HEK293 (cell line): ENCODE measurements around the gene RHOF.
A peak's percentile ranks its signal among the peaks of the same experiment; 100 is the strongest.

ENCODE experiments used
- GFI1B ChIP-seq: fragments of 450-650 bp; formaldehyde crosslinking; IDR thresholded peaks from 2 replicates; pipeline ENCODE4 v1.5.1; 2016; ENCODE audit warnings: missing biosample characterization, missing genetic modification characterization
- GLI4 ChIP-seq: fragments of 450-650 bp; formaldehyde crosslinking; IDR thresholded peaks from 2 replicates; pipeline ENCODE4 v1.5.1; 2016; ENCODE audit warnings: missing biosample characterization, missing genetic modification characterization
- GLIS1 ChIP-seq: fragments of 450-650 bp; formaldehyde crosslinking; IDR thresholded peaks from 2 replicates; pipeline ENCODE4 v1.5.1; 2016; ENCODE audit warnings: missing biosample characterization, missing genetic modification characterization
- KLF1 ChIP-seq: fragments of 450-650 bp; formaldehyde crosslinking; IDR thresholded peaks from 2 replicates; pipeline ENCODE4 v1.5.1; 2016; ENCODE audit warnings: missing biosample characterization, missing genetic modification characterization
- KLF8 ChIP-seq: fragments of 450-650 bp; formaldehyde crosslinking; IDR thresholded peaks from 2 replicates; pipeline ENCODE4 v1.5.1; 2016; ENCODE audit warnings: missing biosample characterization, missing genetic modification characterization
- PRDM1 ChIP-seq: fragments of 450-650 bp; formaldehyde crosslinking; IDR thresholded peaks from 2 replicates; pipeline ENCODE4; 2016; ENCODE audit warnings: missing biosample characterization, missing genetic modification characterization
- SCRT1 ChIP-seq: fragments of 450-650 bp; formaldehyde crosslinking; IDR thresholded peaks from 2 replicates; pipeline ENCODE4 v1.5.1; 2016; ENCODE audit warnings: missing biosample characterization, missing genetic modification characterization, borderline replicate concordance
- SCRT2 ChIP-seq: fragments of 450-650 bp; formaldehyde crosslinking; IDR thresholded peaks from 2 replicates; pipeline ENCODE4 v1.5.1; 2016; ENCODE audit warnings: missing biosample characterization, missing genetic modification characterization
- SP7 ChIP-seq: fragments of 450-650 bp; formaldehyde crosslinking; IDR thresholded peaks from 2 replicates; pipeline ENCODE4 v1.5.1; 2016; ENCODE audit warnings: missing biosample characterization, missing genetic modification characterization
- YY1 ChIP-seq: fragments of 450-650 bp; formaldehyde crosslinking; IDR thresholded peaks from 2 replicates; pipeline ENCODE4 v1.5.1; 2018; ENCODE audit warnings: missing biosample characterization, missing genetic modification characterization
- ZBTB11 ChIP-seq: fragments of 450-650 bp; formaldehyde crosslinking; conservative IDR thresholded peaks from 2 replicates; pipeline ENCODE4 v1.5.1; 2016; ENCODE audit warnings: low read depth, missing biosample characterization, missing genetic modification characterization
- ZBTB17 ChIP-seq: fragments of 450-650 bp; formaldehyde crosslinking; IDR thresholded peaks from 2 replicates; pipeline ENCODE4 v1.5.1; 2016; ENCODE audit warnings: missing biosample characterization, missing genetic modification characterization
- ZBTB21 ChIP-seq: fragments of 450-650 bp; formaldehyde crosslinking; IDR thresholded peaks from 2 replicates; pipeline ENCODE4 v1.5.1; 2017; ENCODE audit warnings: missing biosample characterization, missing genetic modification characterization
- ZNF132 ChIP-seq: fragments of 450-650 bp; formaldehyde crosslinking; IDR thresholded peaks from 2 replicates; pipeline ENCODE4 v1.5.1; 2017; ENCODE audit warnings: missing biosample characterization, missing genetic modification characterization, borderline replicate concordance
- ZNF174 ChIP-seq: fragments of 450-650 bp; formaldehyde crosslinking; IDR thresholded peaks from 2 replicates; pipeline ENCODE4 v1.5.0; 2017; ENCODE audit warnings: missing biosample characterization, mild to moderate bottlenecking, missing genetic modification characterization
- ZNF175 ChIP-seq: fragments of 450-650 bp; formaldehyde crosslinking; IDR thresholded peaks from 2 replicates; pipeline ENCODE4 v1.5.1; 2016; ENCODE audit warnings: missing biosample characterization, missing genetic modification characterization
- ZNF24 ChIP-seq: fragments of 450-650 bp; formaldehyde crosslinking; IDR thresholded peaks from 2 replicates; pipeline ENCODE4 v1.5.1; 2016; ENCODE audit warnings: missing biosample characterization, missing genetic modification characterization
- ZNF280D ChIP-seq: fragments of 450-650 bp; formaldehyde crosslinking; IDR thresholded peaks from 2 replicates; pipeline ENCODE4 v1.5.1; 2016; ENCODE audit warnings: missing biosample characterization, missing genetic modification characterization
- ZNF311 ChIP-seq: fragments of 450-650 bp; formaldehyde crosslinking; IDR thresholded peaks from 2 replicates; pipeline ENCODE4 v1.5.1; 2017; ENCODE audit warnings: missing biosample characterization, missing genetic modification characterization, borderline replicate concordance
- ZNF350 ChIP-seq: fragments of 450-650 bp; formaldehyde crosslinking; IDR thresholded peaks from 2 replicates; pipeline ENCODE4 v1.5.0; 2017; ENCODE audit warnings: missing biosample characterization, mild to moderate bottlenecking, missing genetic modification characterization
- ZNF529 ChIP-seq: fragments of 450-650 bp; formaldehyde crosslinking; IDR thresholded peaks from 2 replicates; pipeline ENCODE4 v1.5.1; 2017; ENCODE audit warnings: missing genetic modification characterization, missing biosample characterization; ENCODE audit not compliant: insufficient replicate concordance
- ZNF621 ChIP-seq: fragments of 450-650 bp; formaldehyde crosslinking; IDR thresholded peaks from 2 replicates; pipeline ENCODE4 v1.5.1; 2017; ENCODE audit warnings: missing biosample characterization, missing genetic modification characterization
- ZNF658 ChIP-seq: fragments of 450-650 bp; formaldehyde crosslinking; IDR thresholded peaks from 2 replicates; pipeline ENCODE4; 2016; ENCODE audit warnings: missing biosample characterization, missing genetic modification characterization
- ZNF670 ChIP-seq: fragments of 450-650 bp; formaldehyde crosslinking; IDR thresholded peaks from 2 replicates; pipeline ENCODE4 v1.5.1; 2016; ENCODE audit warnings: missing biosample characterization, missing genetic modification characterization, low read depth
- ZNF768 ChIP-seq: fragments of 450-650 bp; formaldehyde crosslinking; IDR thresholded peaks from 2 replicates; pipeline ENCODE4 v1.5.1; 2018; ENCODE audit warnings: missing biosample characterization, mild to moderate bottlenecking, missing genetic modification characterization
- ZNF776 ChIP-seq: fragments of 450-650 bp; formaldehyde crosslinking; IDR thresholded peaks from 2 replicates; pipeline ENCODE4 v1.5.0; 2017; ENCODE audit warnings: missing biosample characterization, missing genetic modification characterization, borderline replicate concordance
- ZNF777 ChIP-seq: fragments of 450-650 bp; formaldehyde crosslinking; IDR thresholded peaks from 2 replicates; pipeline ENCODE4 v1.5.1; 2017; ENCODE audit warnings: missing biosample characterization, missing genetic modification characterization, borderline replicate concordance
- ZNF792 ChIP-seq: fragments of 450-650 bp; formaldehyde crosslinking; IDR thresholded peaks from 2 replicates; pipeline ENCODE4 v1.5.1; 2016; ENCODE audit warnings: missing biosample characterization, missing genetic modification characterization
- ZSCAN30 ChIP-seq: fragments of 450-650 bp; IDR thresholded peaks from 2 replicates; pipeline ENCODE4 v1.5.1; 2018; ENCODE audit warnings: missing biosample characterization, mild to moderate bottlenecking, missing genetic modification characterization, moderate library complexity
- ZXDB ChIP-seq: fragments of 450-650 bp; formaldehyde crosslinking; IDR thresholded peaks from 2 replicates; pipeline ENCODE4 v1.5.1; 2016; ENCODE audit warnings: missing biosample characterization, missing genetic modification characterization
- TF ChIP-seq, protein P1 (sequence below): fragments of 450-650 bp; IDR thresholded peaks from 2 replicates; pipeline ENCODE4 v1.5.1; 2018; ENCODE audit warnings: missing biosample characterization, missing genetic modification characterization

The RHOF gene

GRCh38 chr12:121802843-121803698 is 9.6 kb upstream of the RHOF start (continued):
- no peak for TF ChIP-seq ZNF350 (tag by site-specific recombination)
- no peak; the same call in 1 of the 2 replicates for TF ChIP-seq KLF8 (tag by site-specific recombination)
- no peak for TF ChIP-seq ZNF768 (tag by site-specific recombination)
- no peak for TF ChIP-seq GLI4
- peak; percentile 0; the same call in 1 of the 2 replicates for TF ChIP-seq ZBTB21
- peak; percentile 58 for TF ChIP-seq ZBTB11 (tag by site-specific recombination)
- no peak for TF ChIP-seq ZNF174 (tag by site-specific recombination)
- TF ChIP-seq ZSCAN30 (tag by site-specific recombination) = no peak; the same call in 1 of the 2 replicates
- no peak for TF ChIP-seq ZNF529
- no peak for TF ChIP-seq ZNF777 (tag by site-specific recombination)
- TF ChIP-seq SCRT2 = peak; percentile 57
- TF ChIP-seq KLF1 = no peak
- TF ChIP-seq ZNF132 (tag by site-specific recombination) = no peak
- TF ChIP-seq, protein P1, sequence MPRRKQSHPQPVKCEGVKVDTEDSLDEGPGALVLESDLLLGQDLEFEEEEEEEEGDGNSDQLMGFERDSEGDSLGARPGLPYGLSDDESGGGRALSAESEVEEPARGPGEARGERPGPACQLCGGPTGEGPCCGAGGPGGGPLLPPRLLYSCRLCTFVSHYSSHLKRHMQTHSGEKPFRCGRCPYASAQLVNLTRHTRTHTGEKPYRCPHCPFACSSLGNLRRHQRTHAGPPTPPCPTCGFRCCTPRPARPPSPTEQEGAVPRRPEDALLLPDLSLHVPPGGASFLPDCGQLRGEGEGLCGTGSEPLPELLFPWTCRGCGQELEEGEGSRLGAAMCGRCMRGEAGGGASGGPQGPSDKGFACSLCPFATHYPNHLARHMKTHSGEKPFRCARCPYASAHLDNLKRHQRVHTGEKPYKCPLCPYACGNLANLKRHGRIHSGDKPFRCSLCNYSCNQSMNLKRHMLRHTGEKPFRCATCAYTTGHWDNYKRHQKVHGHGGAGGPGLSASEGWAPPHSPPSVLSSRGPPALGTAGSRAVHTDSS (tag by site-specific recombination) = 0 out of 2 replicates have a peak, but pooled peaks have one; percentile 32
- no peak for TF ChIP-seq ZNF280D (tag by site-specific recombination)
- TF ChIP-seq ZNF776 (tag by site-specific recombination) = no peak
- peak; percentile 91 for TF ChIP-seq YY1 (tag by site-specific recombination)
- TF ChIP-seq ZNF175 (tag by site-specific recombination) = no peak
- TF ChIP-seq ZNF311 = no peak
- TF ChIP-seq SP7 = peak; percentile 51; the same call in 1 of the 2 replicates
- no peak for TF ChIP-seq ZNF670 (tag by site-specific recombination)
- TF ChIP-seq ZNF24 (tag by site-specific recombination) = peak; percentile 35; the same call in 1 of the 2 replicates
- TF ChIP-seq ZXDB (tag by site-specific recombination) = 0 out of 2 replicates have a peak, but pooled peaks have one; percentile 21
- peak; percentile 76 for TF ChIP-seq PRDM1 (tag by site-specific recombination)
- no peak for TF ChIP-seq ZNF621 (tag by site-specific recombination)
- no peak for TF ChIP-seq ZNF658 (tag by site-specific recombination)
- no peak for TF ChIP-seq SCRT1 (tag by site-specific recombination)
- TF ChIP-seq GFI1B (tag by site-specific recombination) = no peak
- no peak for TF ChIP-seq ZNF792 (tag by site-specific recombination)
- TF ChIP-seq ZBTB17 = peak; percentile 96
- TF ChIP-seq GLIS1 (tag by site-specific recombination) = peak; percentile 64
